NCI-H1930 (cell line): ENCODE results near the gene SBF1.

ENCODE experiments used
- DNase-seq, 2 experiments: peaks; one replicate each; lab custom pipeline; 2025; lab: John Stamatoyannopoulos, UW

SBF1 gene

DNA sequence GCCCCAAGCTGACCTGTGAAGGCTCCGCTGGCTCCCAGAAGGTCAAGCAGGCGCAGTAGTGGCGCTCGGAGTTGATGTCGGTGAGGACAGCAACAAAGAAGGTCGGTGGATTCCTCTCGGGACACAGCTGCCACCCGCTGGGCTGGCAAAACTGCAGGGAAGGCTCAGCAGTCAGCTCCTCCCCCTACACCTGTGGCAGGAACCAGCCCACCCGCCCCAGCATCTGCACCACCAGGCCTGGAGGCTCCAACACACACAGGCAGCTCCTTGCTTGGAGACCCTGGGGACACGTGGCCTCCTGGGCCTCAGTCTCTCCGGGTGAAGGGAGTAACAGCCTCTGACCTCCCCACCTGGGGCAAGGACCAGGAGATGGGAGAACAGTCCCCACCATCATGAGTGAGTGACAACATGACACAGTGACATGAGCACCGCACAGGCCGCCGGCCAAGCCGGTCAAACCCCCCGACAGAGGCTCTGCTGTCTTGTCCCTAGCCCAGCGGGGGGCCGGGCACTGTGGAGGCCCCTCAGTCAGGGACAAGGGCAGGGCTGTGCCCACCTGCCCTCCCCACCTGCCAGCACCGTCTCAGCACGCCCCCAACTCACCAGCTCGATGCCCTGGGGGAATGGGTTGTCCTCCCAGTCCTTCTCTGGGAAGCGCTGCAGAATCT lies 6.9 kb downstream of the SBF1 start:
- no peak for DNase-seq

DNA sequence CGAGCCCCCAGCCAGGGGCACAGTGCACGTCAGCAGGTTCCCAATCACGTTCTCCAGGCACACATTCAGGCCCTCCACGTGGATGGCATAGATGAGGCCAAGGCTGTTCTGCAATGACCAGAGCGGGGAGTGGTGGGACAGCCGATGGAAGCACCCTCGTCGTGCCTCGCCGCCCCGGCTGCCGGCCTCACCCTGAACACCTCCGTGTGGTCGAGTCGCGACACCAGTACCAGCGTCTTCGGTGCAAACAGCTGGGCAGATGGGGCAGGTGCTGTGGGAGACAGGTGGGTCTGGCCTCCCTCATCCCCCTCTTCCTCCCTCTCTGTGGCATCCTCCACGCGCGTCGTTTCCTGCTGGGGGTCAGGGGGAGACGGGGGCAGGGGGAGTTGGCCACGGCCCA lies 7.5 kb downstream of the SBF1 start:
- no peak for DNase-seq

DNA sequence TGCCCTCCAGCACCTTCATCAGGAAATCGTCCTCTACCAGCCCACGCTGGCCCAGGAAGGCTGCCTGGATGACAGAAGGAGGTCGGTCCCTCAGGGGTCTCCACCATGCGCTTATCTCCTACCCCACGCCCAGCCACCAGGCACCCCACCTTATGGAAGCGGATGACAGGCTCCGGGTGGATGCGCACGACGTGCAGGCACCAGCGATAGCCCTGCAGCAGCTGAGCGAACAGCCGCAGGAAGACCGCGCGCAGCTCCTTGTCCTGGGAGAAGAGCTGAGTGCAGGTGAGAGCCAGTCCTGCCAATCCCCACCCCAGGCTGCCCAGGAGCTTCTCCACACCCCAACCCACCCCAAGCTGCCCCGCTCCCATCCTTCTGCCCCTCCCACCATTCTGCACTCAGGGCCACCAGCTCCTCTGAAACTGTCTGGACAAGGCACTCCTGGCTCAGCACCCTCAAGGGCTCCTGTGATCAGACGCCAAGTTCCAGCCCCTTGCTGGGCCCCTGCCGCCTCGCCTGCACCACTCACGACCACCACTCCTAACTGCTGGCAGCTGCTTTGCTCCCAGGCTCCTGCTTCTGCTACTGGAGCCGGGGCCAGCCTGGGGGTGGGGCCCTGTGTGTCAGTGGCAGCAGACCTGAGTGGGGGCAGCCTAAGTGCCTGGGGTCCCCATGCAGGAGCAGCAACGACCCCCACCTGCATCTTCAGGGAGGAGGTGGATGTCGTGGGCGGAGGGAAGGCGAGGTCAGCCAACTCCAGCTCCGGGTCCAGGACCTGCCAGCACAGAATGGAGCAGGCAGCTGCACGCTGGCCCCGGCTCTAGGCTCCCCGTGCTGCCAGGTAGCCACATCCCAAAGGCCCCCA lies 9.5 kb downstream of the SBF1 start:
- no peak for DNase-seq

DNA sequence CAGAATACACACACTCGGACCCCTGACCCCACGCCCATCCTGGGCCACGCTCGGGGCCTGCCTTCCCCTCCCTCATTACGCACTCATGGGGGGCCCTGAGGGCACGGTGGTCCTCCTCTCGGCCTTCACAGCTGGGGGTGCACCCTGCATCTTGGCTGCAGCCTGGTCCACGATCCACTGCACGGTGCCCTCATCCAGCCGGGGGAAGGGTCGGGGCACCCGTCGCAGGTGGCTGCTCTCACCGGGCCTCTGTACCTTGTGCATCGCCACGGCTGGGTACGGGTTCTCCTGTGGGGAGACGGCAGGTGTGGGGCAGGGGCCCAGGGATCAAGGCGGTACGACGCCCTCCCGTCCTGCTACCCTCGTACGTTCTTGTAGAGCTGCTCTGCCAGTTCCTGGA lies 10.4 kb downstream of the SBF1 start:
- DNase-seq: no peak

DNA sequence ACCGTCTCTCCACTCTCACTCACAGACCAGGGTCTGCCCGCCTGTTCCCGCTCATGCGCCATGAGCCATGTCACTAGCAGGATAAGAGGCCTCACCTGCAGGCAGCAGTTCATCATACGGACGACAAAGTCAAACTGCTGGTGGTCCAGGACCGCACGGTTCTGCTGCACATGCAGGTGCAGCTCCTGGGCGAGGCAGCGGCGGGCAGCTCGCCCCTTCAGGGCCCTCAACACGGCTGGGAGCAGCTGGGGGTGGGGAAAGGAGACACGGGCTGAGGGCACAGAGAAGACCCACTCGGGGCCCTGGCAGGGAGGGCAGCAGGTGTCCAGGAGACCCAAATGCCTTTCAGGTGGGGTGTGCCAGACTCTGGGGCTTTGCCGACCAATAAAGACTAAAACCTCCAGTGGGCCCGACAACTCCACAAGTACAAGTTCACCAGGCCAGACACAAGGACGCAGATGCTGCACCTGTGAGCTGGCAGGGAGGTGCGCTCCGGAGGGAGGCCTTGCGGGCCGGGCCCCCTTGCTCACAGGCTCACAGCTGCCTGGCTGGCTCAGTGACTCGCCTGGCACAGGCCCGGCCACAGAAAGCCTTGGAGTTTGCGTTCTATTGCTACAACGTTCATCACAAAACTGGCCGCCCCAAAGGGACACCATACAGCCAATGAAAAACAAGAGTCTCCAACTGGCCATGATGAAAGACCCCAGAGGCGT lies 11.5 kb downstream of the SBF1 start:
- DNase-seq: no peak

DNA sequence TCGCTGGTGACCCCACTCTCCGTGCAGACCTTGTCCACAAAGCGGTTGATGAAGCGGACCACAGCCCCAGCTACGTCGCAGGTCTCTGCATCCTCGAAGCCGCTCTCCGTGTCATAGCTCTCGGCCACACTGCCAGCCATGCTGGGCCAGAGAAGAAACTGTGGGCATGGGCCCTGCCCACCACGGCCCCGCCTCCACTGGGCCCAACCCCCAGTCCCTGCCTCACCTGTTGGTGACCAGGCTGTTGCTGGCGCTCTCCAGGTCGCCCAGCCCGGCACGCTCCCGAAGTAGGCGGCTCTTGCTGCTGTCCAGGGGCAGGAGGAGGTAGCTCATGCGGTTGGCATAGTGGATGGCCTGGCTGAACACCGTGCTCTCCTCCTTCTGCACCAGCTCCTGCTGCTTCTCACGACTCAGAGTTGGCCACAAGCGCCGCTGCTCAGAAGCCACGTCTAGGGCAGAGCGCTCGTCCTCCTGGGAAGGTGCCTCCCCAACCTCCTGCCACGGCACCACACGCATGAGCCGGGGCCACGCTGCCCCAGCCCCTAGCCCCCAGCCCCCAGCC lies 12.8 kb downstream of the SBF1 start:
- no peak for DNase-seq

DNA sequence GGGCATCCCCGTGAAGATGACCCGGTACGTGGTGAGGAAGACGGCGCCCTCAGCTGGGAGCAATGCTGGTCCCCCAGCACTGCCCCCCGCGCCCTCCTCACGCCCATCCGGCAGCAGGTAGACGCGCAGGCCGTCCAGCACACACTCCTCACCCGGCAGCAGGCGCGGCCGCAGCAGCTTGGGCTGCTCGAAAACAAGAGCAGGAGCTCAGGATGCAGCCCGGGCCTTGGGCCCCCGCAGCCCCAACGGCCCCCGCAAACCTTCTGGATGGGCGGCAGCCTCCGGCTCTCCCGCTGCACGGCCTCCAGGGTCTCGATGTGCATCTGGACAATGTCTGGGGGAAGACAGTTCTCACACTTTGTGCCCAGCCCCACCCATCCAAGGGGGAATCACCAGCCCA lies 13.3 kb downstream of the SBF1 start:
- DNase-seq: no peak

DNA sequence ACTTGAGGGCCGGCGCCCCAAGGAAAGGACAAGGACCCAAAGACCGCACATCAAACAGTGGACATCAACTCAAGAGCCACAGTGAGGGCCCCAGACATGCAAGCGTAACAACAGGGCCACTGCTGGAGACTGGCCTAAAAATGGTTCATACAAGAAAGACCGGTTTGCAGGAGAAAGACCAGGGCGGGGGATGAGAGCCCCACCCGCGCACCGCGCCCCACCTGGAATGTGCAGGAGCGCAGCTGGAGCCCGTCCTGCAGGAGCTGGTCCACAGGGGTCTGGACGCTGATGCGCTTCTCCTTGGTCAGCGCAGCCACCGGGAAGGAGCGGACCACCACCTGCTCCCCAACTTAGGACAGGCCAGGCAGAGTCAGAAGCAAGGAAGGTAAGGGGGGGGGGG lies 13.9 kb downstream of the SBF1 start:
- DNase-seq: no peak

DNA sequence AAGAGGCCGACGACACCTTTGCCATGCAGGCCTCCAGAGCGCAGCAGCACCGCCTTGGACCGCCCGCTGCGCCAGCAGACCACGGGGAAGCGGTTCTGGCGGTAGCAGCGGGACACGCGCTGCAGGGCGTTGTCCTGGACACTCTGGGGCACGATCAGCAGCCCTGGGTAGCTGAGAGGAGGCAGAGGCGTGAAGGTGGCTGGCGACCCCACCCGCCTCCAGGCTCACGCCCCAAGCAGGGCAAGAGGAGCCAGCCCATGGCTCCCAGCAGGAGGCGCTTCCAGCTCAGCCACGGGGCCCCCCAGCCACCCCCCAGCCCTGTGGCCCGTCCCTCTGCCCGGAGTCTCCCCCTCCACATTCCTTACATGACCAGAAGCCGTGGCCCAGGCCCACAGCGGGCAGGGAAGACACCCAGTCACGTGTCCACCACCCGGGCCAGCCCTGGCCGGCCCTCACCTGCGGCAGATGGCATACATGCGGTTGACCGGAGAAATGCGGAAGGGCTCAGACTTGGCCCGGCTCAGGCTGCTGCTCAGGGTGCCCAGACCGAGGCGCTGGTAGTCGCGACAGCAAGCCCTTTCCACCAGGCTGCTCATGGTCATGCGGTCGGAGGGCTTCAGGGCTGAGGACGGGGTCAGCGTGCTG lies 15.2 kb downstream of the SBF1 start:
- DNase-seq: no peak

DNA sequence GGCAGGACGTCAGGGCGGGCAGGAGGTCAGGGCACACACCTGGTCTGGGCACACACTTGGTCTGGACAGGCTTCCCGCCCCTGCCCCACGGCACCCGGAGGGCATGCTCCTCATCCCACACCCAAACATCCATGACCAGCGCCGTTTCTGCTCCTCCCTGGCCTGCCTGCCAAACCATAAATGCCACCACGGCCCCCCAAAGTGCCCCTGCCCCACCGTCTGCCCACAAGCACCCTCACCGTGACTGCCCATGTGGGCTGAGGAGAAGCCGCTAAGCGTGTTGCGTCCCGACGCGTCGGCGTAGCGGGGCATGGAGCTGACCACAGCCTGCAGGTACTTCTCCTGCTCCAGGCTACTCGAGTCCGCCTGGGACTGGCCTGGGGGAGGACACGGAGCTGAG lies 15.8 kb downstream of the SBF1 start:
- DNase-seq: no peak

DNA sequence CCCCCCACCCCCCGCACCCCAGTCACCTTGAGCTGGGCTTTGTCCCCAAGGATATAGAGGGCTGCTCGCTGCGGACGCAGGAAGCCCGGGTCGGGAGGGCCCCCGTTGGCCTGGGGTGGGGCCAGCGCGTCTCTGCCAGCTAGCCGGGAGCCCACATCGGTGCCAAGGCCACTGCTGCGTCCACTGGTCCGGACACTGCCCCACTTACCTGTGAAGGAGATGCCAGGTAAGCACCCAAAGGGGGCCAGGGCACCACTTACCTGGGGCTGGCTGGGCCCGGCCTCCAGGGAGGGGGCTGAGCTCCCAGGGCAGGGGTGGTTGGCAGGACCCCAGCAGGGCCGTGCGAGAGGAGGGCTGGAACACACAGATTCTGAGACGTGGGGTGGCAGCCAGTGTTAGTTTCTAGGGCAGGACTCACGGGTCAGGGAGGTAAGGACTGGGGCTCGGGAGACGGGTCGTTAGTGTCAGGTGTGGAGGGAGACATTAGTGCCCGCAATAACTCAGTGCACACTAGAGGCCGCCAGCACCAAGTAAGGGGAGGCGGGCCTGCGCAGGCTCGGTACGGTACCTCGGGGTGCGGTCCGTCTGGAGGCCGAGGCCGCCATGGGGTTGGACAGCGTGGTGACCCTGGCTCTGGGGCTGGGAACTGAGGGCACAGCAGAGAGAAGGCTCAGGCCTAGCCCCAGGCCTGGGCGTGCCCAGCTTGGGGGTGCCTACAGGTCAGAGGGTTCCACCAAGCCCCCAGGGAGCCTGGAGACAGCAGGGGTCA lies 18.2 kb downstream of the SBF1 start:
- DNase-seq: no peak

DNA sequence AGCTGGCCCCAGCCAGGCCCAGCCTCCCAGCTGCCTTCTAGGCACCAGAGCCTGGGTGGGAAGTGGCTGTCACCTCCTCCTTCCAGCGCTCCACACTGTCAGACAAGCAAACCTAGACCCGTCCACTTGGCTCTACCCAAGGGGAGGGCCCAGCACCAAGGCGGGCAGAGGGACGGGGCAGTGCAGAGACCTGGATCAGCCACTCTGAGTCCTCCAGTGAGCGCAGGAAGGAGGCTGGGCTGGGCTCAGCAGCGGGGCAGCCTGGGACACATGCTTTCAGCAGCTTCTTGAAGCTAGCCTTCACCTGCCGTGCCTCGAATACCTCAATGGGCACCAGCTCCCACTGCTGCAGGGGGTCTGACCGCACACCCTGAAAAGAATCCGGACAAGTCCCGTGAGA lies 18.8 kb downstream of the SBF1 start:
- no peak for DNase-seq

DNA sequence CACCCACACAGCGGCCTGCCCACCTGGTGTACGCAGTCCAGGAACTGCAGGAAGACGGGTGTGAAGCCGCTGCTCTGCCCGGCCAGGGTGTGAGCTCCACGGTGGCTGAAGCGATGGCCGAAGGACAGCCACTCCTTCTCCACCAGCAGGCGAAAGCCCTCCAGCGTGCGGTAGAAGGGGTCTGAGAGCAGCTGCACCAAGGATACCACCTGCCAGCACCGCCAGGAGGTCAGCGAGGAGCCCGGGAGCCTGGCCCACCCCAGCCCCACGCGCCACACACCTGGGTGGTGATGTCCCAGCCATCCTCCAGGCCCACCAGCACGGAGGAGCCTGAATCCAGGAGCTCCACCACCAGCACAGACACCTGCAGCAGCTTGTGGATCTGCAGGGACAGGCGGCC lies 19.6 kb downstream of the SBF1 start:
- no peak for DNase-seq

DNA sequence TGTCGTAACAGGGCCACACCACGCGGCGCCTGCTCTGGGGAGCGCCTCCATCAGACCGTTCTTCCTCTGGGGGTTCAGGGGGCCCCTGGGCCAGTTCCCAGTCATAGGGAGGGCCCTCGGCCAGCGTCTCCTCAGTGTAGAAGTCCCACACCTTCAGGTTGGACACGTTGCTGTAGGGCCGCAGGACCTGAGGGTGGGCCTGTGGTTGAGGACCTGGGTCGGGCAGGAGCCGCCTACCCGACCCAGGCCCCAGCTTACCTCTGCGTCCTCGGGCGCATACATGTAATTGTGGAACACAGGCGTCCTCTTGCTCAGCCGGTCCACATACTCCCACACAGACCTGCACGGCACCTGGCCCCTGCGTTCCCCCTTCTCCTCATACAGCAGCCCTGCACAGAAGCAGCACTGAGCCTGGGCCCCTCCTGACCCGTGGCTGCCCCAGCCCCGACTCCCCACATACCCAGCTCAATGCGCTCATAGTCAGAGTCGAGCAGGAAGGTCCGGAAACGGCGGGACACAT lies 20.2 kb downstream of the SBF1 start:
- DNase-seq: no peak

DNA sequence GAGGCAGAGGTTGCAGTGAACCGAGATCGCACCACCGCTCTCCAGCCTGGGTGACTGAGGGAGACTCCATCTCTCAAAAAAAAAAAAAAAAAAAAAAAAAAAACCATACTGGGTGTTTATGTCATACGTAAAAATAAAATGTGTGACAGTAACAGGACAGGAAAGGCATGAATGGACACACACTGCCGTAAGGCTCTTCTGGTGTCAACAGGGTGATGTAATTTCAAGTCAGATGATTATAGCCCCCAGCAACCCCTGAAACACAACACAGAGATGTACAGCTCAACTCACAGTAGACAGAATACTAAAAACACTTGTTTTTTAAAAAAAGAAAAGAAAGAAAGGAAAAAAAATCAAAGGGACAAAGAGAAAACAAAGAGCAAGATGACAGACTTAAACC lies 22.2 kb downstream of the SBF1 start:
- DNase-seq: no peak

DNA sequence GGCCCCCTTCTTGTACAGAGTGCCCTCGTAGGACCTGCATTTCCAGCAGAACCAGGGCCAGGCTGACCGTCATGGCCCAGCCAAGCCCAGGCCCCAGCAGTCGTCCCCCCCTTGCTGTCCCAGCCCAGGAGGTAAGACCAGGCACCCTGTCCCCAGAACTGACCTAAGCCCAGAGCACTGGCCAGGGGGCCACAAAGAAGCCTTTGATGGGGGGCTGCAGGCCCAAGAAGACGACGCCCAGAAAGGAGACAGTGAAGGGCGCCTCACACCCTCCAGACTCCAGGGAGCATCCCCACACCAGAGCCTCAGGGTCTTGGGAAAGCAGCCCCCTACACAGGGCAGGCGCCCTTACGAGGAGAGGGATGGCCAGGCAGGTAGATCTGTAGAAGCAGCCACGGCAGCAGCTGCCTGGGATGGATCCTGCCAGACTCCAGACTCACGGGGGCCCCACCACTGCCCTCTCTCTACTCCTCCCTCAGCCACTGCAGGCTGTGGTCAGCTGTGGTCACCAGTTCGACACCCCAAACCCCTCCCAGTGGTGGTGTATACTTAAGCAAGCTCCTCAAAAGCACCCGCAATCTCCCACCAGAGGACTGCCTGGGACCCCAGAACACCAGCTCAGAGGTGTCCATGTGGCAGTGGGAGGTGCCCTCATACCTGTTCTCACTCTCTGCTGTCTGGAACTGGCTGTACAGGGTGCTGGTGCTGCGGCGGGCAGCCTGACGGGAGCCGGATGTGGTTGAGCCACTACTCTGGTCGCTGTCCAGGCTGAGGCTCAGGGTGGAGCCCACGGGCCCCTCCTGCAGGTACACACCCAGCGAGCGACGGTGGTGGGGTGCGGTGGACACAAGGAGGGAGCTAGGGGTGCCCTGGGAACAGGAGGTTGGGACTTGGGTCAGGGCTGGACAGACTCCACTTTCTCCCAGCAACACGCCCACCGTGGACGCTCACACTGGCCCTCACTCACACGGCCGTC lies 27.0 kb downstream of the SBF1 start:
- no peak for DNase-seq

DNA sequence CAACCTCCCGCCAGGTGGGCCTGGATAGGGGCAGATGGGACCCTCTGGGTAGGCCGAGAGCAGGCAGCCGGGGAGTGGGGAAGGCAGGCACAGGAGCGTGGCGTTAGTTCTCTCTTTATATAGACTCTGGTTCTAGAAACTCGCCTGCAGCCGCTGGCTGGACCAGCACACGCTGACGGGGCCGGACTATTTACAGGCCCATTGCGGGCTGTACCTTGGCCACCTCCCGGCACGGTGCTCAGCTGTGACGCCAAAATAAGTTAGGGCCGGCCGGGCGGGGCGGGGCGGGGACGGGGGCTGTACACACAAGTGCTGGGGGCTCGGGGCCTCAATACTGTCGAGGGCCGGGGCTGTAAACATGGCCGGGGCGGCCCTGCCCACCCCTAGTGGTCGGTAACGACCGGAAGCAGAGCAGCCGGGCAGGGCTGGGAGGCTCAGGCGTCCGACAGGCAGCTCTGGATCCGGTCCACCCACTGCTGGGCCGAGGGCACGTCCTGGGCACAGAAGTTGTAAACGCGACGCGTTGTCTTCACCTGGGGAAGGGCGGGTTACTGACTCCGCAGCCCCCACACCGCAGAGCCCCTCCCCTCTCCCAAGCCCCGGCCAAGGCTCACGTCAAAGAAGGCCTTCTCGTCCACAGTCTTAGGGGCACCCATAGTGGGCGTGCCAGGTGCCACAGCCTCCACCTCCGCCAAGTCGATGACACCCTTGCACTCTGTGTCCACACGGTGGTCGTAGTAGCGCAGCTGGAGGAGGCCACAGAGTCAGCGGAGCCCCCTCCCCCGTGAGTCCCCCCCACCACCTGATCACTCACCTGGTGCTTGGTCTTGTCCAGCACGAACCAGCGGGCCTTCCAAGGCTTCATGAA lies 27.9 kb downstream of the SBF1 start:
- DNase-seq: no peak

DNA sequence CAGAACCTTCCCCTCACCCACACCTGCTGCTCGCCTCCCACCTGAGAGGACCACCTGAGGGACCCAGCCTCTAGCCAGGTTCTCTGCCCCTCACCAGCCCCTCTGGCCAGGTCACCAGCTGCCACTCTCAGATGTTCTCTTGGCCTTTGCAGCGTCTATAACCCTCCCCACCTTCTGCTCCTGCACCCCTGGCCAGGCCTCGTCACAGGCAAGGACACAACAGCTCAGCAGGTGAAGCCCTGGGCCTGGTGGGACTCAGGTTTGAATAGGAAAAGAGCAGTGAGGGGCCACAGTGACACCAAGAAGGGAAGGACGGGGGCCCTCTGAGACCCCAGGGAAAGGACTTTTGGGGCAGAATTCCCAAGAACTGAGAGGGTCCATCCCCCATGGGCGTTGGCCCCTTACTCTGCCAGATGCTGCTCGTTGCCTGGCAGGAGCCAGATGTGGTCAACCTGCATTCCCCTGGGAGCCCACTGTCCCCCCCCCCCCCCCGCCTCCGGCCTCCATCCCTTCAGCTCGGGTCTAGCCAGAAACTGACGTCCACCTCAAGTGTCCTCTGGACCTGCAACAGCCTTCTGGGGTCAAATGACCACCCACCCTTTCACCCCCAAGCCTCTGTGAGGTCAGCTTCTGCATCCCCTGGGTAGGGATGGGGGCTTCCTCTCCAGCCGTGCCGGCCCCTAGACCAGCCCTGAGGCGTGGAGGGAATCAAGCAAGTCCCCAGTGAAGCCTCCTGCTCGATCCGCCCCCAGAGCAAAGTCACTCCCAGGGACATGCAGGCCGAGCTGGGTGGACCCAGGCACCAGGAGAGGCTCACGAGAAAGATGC lies 28.7 kb downstream of the SBF1 start:
- no peak for DNase-seq
